Stimulated activated CD8-positive, alpha-beta memory T cell treated with anti-CD3 and anti-CD28 coated beads, Interleukin-4, amount 100 ng/mL, for 4 hours (primary cell): ENCODE data around the gene COX4I1.
"Not testable (repeated sequence)": the region's sequence is repeated elsewhere in the genome, so short reads cannot be mapped to it uniquely, and the experiment has no call there.

Source experiments
- DNase-seq, 2 donors: peaks; one replicate each; pipeline ENCODE4 v3.0.0-alpha.2; 2020; ENCODE audit warnings: low read depth in 2 of 2, low spot score in 1 of 2

The COX4I1 gene

DNA sequence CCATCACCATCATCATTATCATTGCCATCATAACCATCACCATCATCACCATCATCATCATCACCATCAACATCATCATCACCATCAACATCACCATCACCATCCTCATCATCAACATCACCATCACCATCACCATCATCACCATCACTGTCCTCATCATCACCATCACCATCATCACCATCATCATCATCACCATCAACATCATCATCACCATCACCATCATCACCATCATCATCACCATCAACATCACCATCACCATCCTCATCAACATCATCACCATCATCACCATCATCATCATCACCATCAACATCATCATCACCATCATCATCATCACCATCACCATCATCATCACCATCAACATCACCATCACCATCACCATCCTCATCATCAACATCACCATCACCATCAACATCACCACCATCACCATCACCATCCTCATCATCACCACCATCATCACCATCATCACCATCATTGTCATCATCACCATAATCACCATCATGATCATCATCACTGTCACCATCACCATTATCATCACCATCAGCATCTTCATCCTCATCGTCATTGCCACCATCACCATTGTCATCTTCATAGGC is 23.9 kb downstream of the COX4I1 start:
- no peak for DNase-seq

- DNase-seq = no peak
Observed at GRCh38 chr16:85824161-85825135, 25.0 kb downstream of the COX4I1 start.

DNA sequence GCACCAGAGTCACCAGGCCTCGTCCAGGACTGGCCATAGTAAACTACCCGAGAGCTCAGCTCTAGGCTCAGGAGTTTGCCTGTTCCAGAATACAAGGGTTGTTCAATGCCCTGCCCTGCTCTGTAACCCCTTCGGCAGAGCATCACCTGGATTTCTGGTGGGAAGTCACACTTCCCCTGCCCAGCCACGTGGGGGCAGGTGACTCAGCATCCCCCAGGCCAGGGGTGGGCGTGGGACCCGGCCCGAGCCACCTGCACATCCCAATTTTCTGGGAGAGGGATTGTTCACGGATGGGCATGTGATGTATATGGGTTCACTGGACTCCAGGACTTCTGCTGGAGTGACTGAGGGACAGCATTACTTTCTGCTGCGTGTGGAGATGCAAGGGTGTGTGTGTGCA is 25.8 kb downstream of the COX4I1 start:
- DNase-seq = no peak

- DNase-seq = no peak
Observed at GRCh38 chr16:85826686-85827247, 27.3 kb downstream of the COX4I1 start.

DNA sequence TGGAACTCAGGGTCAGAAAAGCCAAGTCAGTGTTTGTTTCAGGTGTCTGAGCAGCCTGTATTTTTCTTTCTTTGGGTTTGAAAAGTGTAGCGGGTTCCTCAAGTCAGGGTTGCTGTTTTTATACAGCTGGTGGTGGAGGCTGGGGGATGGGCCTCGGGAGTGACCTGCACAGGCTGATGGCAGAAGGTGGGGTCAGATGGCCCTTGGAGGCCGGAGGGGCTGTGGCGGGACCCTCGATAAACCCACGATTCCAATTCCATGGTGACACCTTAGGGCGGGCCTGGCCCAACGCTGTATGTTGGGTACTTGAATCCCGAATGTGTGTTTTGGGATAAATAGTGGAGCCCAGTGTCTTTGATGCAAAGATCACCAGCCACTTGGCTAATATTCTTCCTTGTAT is 28.7 kb downstream of the COX4I1 start:
- no peak for DNase-seq

- no peak for DNase-seq
Observed at GRCh38 chr16:85829171-85829719, 29.8 kb downstream of the COX4I1 start.

DNA sequence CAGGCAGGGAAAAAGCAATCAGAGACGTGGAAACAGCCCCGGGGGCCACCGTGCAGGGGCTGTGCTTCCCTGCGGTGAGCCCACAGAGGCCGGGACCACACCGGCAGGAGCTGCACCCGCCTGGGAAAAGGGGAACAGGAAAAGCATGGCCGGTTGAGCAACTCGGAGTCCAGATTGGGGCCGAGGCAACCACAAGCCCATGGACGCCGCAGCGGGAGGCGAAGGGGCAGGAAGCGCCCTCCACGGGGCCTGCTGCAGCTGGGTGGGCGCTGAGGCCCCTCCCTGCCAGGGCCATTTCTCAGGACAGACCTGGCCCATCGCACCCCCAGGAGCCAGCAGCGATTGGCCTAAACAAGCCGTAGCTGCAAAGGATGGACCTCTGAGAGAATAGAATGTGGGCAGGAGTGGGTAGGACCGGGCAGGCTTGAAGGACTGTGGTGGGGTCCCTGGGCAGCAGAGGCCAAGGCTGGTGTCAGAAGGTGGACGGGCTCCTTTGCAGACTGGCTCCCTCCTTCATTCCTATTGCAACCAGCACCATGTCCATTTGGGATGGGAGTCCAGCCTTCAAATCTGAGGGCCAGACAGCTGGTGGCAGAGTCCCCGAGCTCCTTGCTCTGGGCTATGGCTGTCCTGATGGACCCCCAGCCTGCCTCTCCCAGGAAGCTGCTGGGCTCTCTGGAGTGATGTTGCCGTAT is 30.4 kb downstream of the COX4I1 start:
- no peak for DNase-seq

GRCh38 chr16:85830821-85831220 is 31.3 kb downstream of the COX4I1 start:
- DNase-seq = no peak

DNA sequence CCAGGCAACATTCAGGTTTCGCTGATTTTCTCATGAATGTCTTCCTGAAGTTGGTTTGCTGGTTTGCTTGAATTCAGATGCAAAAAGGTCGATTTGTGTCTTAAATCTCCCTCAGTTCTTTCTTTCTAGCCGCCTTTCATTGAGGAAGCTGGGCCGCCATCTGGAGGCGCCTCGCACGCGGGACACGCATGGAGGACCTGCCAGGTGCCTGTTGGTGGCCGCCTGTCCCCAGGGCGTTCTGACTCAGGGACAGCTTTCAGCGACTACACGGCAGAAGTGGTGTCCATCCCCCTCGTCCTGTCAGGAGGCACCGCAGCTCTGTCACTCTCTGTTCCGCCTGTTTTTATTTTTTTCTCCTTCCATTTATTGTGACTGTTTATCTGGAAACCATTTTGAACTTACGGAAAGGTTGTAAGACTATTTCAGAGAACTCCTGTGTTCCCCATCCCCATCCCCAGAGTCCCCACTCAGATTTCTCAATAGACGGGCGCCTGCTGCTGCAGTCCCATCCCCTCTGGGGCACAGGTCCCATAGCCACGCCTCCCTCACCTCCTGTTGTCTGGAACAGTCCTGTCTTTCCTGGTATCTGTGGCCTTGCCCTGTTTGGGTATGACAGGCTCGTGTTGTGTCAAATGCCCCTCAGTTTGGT is 33.2 kb downstream of the COX4I1 start:
- no peak for DNase-seq

DNA sequence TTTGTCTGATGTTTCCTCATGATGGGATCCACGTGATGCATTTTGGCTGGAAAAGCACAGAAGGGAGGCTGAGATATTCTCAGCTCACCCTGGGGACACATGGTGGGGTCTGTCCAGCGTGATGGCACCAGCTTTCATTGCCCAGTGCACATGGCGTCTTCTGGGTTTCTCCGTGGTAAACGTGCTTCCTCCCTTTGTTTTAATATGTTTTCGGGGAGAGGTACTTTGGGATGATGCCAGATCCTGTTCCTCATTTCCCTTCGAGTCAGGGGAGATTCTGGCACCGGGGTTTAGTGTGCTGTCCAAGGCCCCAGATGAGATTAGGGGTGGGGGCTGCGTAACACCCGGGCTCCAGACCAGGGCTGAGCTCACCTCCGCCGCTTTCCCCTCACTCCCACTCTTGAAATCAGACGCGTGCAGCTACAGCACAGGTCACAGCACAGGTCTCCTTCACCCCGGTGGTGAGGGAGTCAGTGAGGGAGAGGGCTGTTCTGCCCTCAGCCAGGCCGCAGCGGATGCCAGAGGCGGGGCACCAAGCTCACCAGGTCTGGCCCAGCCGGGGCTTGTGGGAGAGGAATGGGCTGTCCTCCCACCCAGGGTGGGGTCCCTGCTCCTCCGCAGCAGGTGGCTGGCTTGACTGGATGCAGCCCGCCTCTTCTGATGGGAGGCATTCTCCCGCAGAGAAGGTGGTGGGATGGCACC is 33.9 kb downstream of the COX4I1 start:
- DNase-seq = no peak

DNA sequence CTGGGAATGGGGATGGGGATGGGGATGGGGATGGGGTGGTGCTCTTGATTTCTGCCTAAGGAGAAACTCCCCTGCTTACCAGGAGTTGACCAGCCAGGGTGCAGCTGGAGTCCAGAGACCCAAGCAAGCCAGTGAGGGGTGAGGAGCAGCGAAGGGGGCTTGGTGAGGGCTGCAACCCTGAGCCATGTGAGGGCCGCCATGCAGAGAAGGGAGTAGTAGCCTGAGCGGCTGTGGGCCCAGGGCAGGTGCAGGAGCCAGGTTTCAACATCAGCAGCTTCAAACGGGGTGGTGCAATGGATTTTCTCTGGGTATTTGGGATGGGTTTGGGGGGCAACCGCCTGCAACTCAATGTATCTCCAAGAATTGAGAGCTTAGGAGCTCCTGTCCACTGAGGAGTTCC is 35.2 kb downstream of the COX4I1 start:
- DNase-seq = no peak

DNA sequence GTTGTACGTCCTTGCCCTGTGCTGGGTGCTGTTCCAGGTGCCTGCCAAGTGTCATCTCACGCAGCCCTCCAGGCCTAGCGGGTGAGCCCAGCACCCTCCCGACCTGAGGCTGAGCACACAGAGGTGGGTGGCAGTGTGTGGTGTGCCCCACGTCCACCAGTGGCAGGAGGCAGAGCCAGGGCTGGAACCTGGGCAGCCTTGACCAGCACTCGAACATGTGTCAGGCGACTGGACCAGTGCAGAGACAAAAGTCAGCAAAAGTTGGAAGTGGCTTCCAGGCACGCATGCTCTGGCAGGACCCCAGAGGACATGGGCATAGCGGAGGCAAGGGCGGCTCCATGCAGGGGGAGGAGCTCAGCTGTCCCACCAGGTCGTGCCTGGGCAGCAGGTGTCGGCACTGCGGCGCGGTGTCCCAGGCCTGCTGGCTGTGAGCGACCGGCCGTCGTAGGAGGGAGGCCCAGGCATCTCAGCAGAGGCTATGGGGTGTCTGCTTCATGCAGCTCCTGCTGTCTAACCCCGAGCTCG is 35.8 kb downstream of the COX4I1 start:
- DNase-seq = no peak

GRCh38 chr16:85835956-85836705 is 36.6 kb downstream of the COX4I1 start:
- no peak for DNase-seq

DNA sequence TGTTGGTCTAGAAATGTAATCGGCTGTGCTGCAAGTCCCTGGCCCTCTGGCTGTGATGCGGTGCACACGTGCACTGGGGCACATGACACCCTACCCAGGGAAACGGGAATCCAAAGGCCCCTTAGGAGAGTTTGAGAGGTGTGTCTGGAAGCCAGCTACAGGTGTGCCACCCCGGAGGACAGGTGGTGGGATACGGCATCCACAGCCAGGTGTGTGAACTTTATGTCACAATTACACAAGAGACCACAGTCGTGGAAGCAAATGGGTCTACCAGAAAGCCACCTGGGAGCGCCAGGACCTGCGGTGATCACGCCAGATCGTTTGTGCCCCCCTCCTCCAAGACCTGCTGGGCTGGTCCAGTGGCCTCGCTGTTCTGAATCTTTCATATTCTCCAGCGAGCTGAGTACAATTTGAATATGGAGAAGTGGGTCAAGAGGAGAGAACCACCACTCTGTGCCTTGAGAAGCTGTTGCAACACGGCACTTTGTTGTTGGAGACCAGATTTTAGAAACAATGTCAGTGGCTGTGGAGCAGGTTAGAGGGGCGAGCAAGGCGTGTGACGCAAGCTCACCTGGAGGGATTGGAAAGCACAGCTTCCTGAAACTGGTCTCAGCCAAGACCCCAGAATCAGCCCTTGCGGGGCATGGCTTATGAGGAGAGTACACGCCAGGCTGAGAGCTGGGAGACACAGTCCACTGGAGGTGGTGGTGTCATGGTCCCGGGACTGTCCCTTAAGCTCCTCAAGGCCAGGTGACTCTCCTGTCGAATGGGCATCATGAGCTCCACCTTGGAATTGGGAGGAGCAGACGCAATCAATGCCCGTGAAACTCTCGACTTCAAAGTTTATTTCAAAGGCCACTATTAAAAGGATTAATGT is 37.4 kb downstream of the COX4I1 start:
- DNase-seq = no peak

DNA sequence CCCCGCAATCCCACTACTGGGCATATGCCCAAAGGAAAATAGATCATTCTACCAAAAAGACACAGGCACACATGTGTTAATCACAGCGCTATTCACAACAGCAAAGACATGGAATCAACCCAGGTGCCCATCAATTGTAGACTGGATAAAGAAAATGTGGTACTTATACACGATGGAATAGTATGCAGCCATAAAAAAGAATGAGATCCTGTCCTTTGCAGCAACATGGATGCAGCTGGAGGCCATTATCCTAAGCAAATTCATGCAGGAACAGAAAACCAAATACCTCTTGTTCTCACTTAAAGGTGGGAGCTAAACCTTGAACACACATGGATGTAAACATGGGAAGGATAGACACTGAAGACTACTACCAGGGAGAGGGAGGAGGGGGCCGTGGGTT is 38.2 kb downstream of the COX4I1 start:
- not testable (repeated sequence) for DNase-seq

DNA sequence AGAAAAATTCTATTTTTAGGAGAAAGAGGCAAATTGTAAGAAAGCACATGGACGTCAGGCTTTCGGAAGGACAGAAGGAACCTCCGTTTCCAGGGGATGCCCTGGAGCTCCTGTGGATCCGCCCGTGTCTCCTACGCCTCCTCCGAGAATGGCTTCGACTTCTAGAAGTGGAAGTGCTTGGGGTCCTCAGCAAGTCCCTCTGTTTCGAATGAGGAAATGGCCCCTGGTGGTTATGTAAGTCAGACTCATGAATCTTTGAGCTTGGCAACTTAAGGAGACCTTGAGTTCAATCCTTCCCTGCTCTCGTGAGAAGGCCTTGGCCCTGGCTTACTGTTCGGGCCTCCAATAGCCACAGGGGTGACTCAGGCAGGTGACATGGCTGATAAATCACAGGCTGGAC is 38.9 kb downstream of the COX4I1 start:
- no peak for DNase-seq

DNA sequence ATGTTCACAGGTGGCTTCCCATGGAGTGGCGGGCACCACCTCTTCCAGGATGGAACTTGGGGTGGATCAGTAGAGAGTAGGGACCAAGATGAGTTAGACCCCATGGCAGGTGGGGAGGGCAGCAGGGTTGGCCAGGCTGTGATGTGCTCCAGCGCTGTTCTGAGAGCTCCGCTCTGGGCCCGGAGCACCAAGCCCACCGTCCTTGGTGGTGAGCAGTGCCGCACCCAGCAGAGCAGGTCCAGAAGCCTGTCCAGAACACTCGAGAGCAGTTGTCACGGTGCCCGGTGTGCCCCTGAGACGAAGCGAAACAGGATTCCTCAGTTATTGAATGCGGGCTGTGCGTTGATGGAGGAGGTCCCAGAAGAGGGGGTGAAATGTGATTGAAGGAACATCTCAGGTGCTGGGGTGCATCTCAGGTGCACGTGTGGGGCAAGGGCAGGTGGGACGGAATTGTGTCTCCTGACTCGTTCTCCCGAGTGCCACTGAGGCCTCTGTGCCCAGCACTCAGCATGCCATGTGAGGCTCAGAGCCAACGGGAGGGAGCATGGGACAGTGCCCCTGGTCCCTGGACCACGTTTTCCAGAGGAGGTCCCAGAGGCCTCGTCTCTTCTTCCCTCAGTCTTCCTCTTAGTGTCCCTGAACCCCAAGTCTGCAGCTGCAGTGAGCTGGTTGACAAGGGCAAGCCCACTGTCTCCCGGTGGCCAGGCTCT is 39.5 kb downstream of the COX4I1 start:
- no peak for DNase-seq
